ENCODE measurements around the gene GFAP.

Gene GFAP

DNA sequence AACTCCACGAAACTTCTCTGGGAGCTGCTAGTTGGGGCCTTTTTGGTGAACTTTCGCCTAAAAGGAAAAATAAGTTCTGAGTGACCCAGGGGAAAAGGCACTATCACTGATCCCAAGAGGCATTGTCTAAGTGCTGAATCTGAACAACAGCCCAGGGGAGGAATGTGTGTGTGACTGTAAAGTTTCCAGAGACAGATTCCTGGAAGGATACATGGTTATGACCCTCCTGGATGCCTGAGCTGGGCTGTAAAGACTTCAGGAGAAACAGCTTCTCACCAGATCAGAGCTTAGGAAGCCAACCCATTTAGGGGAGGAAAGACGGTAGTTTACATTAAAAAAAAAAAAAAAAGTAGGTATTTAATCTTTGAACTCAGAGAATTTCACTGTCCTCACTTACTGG lies 47.5 kb downstream of the GFAP start:
- no peak for DNase-seq (ENCODE audit: low spot score)
- FAIRE-seq, result no peak

DNA sequence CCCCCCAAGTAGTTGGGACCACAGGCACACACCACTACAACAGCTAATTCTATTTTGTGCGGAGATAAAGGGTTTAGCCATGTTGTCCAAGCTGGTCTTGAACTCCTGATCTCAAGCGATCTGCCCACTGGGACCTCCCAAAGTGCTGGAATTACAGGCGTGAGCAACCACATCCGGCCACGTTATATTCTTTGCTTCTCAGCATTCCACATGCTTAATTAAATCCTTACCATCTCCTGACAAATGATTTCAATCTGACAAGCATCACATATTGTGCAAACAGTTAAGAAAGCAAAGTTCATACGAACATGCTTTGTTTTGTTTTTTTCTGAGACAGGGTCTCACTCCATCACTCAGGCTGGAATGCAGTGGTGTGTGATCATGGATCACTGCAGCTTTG lies 49.4 kb downstream of the GFAP start:
- FAIRE-seq (no peak), DNase-seq (ENCODE audit: low spot score) (no peak)

DNA sequence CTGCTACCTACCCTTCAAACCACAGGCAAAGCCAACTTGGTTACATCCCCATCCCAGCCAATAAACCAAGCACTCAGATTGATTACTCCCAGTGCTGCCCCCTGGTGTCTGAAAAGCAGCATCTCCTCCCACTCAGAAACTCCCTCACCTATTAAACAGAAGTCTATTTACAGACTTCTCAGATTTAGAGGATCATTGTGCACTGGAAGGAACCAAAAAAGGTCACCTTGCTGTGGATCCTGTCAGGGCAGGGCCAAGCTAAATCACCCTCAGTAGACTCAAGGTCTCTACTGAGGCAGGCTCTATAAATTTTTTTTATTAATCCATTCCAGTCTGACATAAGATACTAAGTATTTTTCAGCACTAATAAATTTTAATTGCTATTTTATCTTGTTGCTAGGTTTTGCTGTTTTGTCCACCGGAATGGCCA lies 50.1 kb downstream of the GFAP start:
- DNase-seq (ENCODE audit: low spot score) (peak; percentile 70), FAIRE-seq (no peak)

DNA sequence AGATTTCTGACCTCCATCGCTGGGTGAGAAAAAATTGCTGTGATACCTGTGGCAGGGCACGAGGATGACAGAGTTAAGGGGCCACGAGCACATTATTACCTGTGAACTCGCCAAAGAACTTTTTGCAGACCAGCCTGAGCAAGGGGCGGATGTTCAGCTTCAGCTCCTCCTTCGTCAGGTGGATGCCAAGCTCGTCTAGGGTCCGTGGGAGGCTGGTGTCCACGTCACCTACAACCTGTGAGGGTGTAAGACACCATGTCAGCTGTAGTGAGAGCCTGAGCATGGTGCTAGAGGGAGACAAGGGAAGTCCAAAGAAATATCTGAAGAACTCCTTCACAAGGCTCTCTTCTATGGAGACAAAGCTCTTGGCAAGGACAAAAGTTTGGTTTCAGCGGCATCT lies 50.5 kb downstream of the GFAP start:
- no peak for FAIRE-seq
- no peak for DNase-seq (ENCODE audit: low spot score)

DNA sequence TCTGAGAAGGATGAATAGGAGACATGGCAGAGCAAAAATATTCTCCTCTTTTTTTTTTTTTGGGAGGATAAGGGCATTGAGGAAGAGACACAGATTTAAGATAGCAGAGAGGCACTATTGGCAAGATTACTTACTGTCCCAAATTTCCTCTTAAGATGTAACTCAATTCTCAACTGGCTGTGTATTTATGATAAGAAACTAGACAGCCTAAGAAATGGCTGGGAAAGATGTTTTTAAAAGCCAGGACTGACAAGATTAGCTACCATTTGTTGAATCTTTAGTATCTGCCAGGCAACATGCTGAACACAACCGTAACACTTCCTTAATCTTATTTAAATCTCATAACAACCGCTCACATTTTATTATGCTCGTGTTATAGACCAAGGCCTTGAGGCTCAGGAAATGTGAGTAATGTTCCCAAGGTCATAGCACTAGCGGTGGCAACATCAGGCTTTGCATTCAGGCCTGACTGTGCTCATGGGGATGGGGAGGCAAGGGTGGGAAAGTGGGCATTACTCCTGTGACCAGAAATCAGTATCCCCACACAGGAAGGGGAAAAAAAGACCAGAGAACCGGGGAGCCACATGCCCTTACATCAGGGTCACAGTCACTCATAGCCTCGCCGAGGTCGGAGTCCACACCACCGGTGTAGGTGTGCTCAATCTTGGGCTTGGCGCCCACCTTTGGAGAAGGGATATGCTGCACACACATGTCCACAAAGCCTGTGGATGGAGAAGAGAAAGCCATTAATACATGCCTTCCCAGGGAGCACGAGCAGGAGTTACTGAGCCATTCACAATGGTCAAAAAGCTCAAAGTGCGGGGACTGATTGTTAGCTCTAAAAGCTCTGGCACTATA lies 52.0 kb downstream of the GFAP start:
- no peak for FAIRE-seq
- no peak for DNase-seq (ENCODE audit: low spot score)

DNA sequence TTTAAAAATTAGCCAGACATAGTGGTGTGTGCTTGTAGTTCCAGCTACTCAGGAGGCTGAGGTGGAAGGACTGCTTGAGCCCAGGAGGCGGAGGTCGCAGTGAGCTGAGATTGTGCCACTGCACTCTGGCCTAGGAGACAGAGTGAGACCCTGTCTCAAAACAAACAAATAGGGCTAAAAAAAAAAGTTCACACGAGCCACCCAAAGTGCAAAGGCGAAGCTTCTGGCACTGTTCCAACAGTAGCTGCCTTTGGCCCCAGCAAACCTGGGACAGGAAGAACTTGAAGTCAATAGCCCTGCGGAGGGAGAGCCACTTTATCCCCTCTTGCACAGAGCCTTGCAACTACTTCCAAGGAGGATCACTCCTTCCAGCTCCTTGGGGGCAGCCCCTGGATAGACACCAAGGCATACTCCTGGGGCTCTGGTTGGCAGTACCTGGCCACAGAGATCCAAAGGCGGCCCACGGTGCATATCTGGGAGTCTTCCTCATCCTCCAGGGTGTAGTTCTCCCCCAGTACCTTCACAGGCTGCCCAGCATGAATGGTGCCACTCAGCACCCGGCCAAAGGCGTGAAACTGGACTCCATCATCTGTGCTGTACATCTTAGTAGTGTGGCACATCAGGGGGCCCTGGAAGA lies 52.9 kb downstream of the GFAP start:
- FAIRE-seq (no peak), DNase-seq (ENCODE audit: low spot score) (no peak)

DNA sequence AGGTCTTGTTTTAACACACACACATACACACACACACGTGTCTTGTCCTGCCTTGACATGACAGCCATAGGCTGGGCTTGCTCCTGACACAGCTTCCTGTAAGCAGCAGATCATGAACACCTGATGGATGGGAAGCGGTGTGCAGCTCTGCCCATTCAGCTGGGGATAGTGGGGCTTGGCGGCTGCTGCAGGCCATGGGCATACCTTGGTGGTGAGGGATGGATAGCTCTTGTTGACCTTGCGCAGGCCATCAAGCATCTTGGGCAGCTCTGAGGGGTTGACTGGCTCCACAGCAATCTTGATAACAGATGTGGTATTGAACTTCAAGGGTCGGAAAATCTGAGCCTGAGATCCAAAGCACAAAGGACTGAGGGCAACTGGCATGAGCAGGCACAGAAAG lies 55.6 kb downstream of the GFAP start:
- FAIRE-seq (peak; percentile 56), DNase-seq (ENCODE audit: low spot score) (no peak)

DNA sequence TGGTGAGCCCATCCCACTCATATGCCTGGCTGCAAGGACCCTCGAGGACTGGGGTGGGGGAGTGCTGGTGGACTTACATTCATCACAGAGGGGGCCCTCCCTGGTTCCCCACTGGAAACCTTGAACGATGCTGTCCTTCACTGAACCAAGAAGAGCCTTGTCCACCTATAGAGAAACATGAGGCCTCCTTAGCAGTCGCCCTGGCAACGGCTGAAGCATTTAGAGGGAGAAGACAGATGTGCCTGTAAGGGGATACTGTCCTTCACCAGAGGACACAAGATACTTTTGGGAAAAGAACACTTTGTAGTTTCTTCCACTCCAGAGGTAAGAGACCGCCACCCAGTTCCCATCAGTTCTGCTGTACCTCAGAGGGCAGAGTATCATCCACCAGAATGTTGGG lies 61.1 kb downstream of the GFAP start:
- DNase-seq (ENCODE audit: low spot score) (no peak), FAIRE-seq (no peak)

All from urothelium cell line (cell line).